HL-60 (cell line): ENCODE results near the gene OR51I2.
A peak's percentile ranks its signal among the peaks of the same experiment; 100 is the strongest.

Source experiments
- GABPA ChIP-seq: IDR thresholded peaks from 2 replicates; pipeline ENCODE4 v1.6.1; 2012; ENCODE audit warnings: low read depth
- POLR2AphosphoS5 ChIP-seq: IDR thresholded peaks from 2 replicates; pipeline ENCODE4 v1.6.1; 2012; ENCODE audit warnings: low read depth
- SPI1 ChIP-seq: IDR thresholded peaks from 2 replicates; pipeline ENCODE4 v1.6.1; 2012; ENCODE audit warnings: low read depth, mild to moderate bottlenecking, borderline replicate concordance
- TF ChIP-seq, protein P1 (sequence below): IDR thresholded peaks from one replicate; pipeline ENCODE4 v1.5.1; 2011; ENCODE audit warnings: low read length, control low read depth, inconsistent platforms; ENCODE audit not compliant: insufficient read depth
- TF ChIP-seq, protein P2 (sequence below): IDR thresholded peaks from 2 replicates; pipeline ENCODE4 v1.6.1; 2012; ENCODE audit warnings: low read depth; ENCODE audit not compliant: insufficient replicate concordance

DNA sequence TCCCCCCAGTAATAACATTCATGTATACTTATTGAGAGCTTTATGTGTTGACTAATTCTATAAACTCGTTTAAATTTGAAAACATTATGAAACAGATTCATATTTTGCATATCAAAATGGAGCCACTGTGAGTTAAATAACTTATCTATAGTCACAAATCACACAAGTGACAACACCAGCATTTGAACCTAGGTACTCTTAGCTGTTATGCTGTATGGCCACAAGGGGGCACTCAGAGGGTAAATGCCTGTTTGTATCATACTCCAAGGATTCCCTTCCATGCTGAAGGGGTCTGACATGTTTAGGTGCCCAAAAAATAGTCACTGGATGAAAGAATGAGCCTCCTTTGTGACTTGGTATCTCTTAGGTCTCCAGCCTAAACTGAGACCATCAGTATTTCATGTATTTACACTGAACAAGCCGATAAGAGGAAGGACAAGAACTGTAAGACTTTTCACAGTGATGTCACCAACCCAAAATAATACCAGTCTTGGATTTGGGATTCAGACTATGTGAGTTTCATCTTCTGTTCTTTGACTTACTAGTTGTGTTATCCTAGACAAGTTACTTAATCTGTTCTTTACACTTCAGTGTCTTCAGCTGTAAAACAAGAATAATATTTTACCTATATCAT, 27.2 kb downstream of the OR51I2 start:
- TF ChIP-seq, protein P1, sequence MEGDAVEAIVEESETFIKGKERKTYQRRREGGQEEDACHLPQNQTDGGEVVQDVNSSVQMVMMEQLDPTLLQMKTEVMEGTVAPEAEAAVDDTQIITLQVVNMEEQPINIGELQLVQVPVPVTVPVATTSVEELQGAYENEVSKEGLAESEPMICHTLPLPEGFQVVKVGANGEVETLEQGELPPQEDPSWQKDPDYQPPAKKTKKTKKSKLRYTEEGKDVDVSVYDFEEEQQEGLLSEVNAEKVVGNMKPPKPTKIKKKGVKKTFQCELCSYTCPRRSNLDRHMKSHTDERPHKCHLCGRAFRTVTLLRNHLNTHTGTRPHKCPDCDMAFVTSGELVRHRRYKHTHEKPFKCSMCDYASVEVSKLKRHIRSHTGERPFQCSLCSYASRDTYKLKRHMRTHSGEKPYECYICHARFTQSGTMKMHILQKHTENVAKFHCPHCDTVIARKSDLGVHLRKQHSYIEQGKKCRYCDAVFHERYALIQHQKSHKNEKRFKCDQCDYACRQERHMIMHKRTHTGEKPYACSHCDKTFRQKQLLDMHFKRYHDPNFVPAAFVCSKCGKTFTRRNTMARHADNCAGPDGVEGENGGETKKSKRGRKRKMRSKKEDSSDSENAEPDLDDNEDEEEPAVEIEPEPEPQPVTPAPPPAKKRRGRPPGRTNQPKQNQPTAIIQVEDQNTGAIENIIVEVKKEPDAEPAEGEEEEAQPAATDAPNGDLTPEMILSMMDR: peak; percentile 65
- TF ChIP-seq POLR2AphosphoS5 (no peak), GABPA (no peak), SPI1 (no peak)
- TF ChIP-seq, protein P2, sequence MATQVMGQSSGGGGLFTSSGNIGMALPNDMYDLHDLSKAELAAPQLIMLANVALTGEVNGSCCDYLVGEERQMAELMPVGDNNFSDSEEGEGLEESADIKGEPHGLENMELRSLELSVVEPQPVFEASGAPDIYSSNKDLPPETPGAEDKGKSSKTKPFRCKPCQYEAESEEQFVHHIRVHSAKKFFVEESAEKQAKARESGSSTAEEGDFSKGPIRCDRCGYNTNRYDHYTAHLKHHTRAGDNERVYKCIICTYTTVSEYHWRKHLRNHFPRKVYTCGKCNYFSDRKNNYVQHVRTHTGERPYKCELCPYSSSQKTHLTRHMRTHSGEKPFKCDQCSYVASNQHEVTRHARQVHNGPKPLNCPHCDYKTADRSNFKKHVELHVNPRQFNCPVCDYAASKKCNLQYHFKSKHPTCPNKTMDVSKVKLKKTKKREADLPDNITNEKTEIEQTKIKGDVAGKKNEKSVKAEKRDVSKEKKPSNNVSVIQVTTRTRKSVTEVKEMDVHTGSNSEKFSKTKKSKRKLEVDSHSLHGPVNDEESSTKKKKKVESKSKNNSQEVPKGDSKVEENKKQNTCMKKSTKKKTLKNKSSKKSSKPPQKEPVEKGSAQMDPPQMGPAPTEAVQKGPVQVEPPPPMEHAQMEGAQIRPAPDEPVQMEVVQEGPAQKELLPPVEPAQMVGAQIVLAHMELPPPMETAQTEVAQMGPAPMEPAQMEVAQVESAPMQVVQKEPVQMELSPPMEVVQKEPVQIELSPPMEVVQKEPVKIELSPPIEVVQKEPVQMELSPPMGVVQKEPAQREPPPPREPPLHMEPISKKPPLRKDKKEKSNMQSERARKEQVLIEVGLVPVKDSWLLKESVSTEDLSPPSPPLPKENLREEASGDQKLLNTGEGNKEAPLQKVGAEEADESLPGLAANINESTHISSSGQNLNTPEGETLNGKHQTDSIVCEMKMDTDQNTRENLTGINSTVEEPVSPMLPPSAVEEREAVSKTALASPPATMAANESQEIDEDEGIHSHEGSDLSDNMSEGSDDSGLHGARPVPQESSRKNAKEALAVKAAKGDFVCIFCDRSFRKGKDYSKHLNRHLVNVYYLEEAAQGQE: no peak
